K562 (cell line): Measurements from ENCODE around the gene SUPT5H. TPM values are rescaled to one million over a fixed set of nuclear protein-coding genes. Genes with fewer than 3 reads are reported as not detected.

ENCODE experiments used
- COPS2 ChIP-seq: fragments of 450-650 bp; conservative IDR thresholded peaks from 2 replicates; pipeline ENCODE4 v1.6.1; 2016; ENCODE audit warnings: mild to moderate bottlenecking, moderate library complexity
- DACH1 ChIP-seq: fragments of 450-650 bp; IDR thresholded peaks from 2 replicates; pipeline ENCODE4 v1.6.1; 2018; ENCODE audit not compliant: partially characterized antibody
- ELK3 ChIP-seq: fragments of 450-650 bp; formaldehyde crosslinking; IDR thresholded peaks from 2 replicates; pipeline ENCODE4 v1.4.0; 2020; ENCODE audit warnings: mild to moderate bottlenecking
- EWSR1 ChIP-seq: fragments of 450-650 bp; IDR thresholded peaks from 2 replicates; pipeline ENCODE4 v1.6.1; 2018; ENCODE audit warnings: borderline replicate concordance, mild to moderate bottlenecking, low read depth, moderate library complexity; ENCODE audit not compliant: partially characterized antibody
- HDAC3 ChIP-seq: fragments of 450-650 bp; IDR thresholded peaks from 2 replicates; pipeline ENCODE4 v1.6.1; 2018; ENCODE audit warnings: borderline replicate concordance, mild to moderate bottlenecking, moderate library complexity; ENCODE audit not compliant: partially characterized antibody
- HOMEZ ChIP-seq: fragments of 250-450 bp; sonication (Bioruptor Pico); IDR thresholded peaks from 2 replicates; pipeline ENCODE4 v1.4.0; 2020; ENCODE audit warnings: mild to moderate bottlenecking, moderate library complexity
- MYNN ChIP-seq, 2 experiments: sonication (generic); formaldehyde crosslinking in 1 of 2; IDR thresholded peaks; 2 replicates each; pipeline versions ENCODE4 v1.5.0 to v1.6.1; 2016 to 2020; ENCODE audit warnings: antibody characterized with exemption in 1 of 2, missing genetic modification reagents in 1 of 2
- POU5F1 ChIP-seq: fragments of 150-350 bp; IDR thresholded peaks from 2 replicates; pipeline ENCODE4 v1.6.1; 2014; ENCODE audit warnings: borderline replicate concordance, low read length, low read depth, mild to moderate bottlenecking; ENCODE audit not compliant: partially characterized antibody
- RAD21 ChIP-seq, 2 experiments: fragments of 250-450 bp in 1 of 2; fragments of 450-650 bp in 1 of 2; sonication (Bioruptor Pico) in 1 of 2; formaldehyde crosslinking in 1 of 2; IDR thresholded peaks in 1 of 2; conservative IDR thresholded peaks in 1 of 2; 2 replicates each; pipeline versions ENCODE4 v1.4.0 to v1.8.0; 2020 to 2022; ENCODE audit warnings: mild to moderate bottlenecking in 2 of 2, moderate library complexity in 1 of 2
- SP1 ChIP-seq: sonication (generic); formaldehyde crosslinking; IDR thresholded peaks from 2 replicates; pipeline ENCODE4 v1.8.1; 2022; ENCODE audit warnings: mild to moderate bottlenecking, missing genetic modification reagents
- SUPT5H ChIP-seq: fragments of 450-650 bp; IDR thresholded peaks from 2 replicates; pipeline ENCODE4 v1.6.1; 2016
- TCFL5 ChIP-seq: fragments of 250-450 bp; sonication (Bioruptor Pico); conservative IDR thresholded peaks from 2 replicates; pipeline ENCODE4 v1.6.1; 2021; ENCODE audit warnings: mild to moderate bottlenecking, moderate library complexity, matching md5 sums
- WHSC1 ChIP-seq: IDR thresholded peaks from one replicate; pipeline ENCODE4 v1.6.1; 2012; ENCODE audit warnings: low read length, control low read depth, inconsistent platforms
- ZBTB1 ChIP-seq: sonication (generic); formaldehyde crosslinking; IDR thresholded peaks from 2 replicates; pipeline ENCODE4 v1.8.1; 2023; ENCODE audit warnings: missing genetic modification reagents, low read depth, mild to moderate bottlenecking, borderline replicate concordance
- ZMIZ1 ChIP-seq, 2 experiments: fragments of 150-350 bp in 1 of 2; IDR thresholded peaks; 2 replicates each; pipeline ENCODE4 v1.6.1; 2012 to 2016; ENCODE audit warnings: low read depth in 2 of 2, low read length in 2 of 2, mild to moderate bottlenecking in 1 of 2, moderate library complexity in 1 of 2
- ZNF23 ChIP-seq: fragments of 250-450 bp; sonication (Bioruptor Pico); IDR thresholded peaks from 2 replicates; pipeline ENCODE4 v1.4.0; 2020; ENCODE audit warnings: mild to moderate bottlenecking
- ZNF24 ChIP-seq: fragments of 450-650 bp; IDR thresholded peaks from 2 replicates; pipeline ENCODE4 v1.6.1; 2016
- ZNF253 ChIP-seq: fragments of 250-450 bp; sonication (Bioruptor Pico); conservative IDR thresholded peaks from 2 replicates; pipeline ENCODE4 v1.6.1; 2021; ENCODE audit warnings: mild to moderate bottlenecking
- ZNF77 ChIP-seq: fragments of 250-450 bp; sonication (Bioruptor Pico); IDR thresholded peaks from 2 replicates; pipeline ENCODE4 v1.5.0; 2020
- ZSCAN29 ChIP-seq: fragments of 450-650 bp; IDR thresholded peaks from 2 replicates; pipeline ENCODE4 v1.6.1; 2017
- polyA plus RNA-seq, 8 experiments: library from polyadenylated mRNA; depleted of rRNA in 4 of 8; stranded (reverse) in 5 of 8; unstranded in 3 of 8; fragments of >200 nt; fragmentation: Nextera tagmentation in 2 of 8; fragmentation: Illumina TruSeq in 1 of 8; extraction: Ambion mirVana in 2 of 8; extraction: Trizol in 1 of 8; gene quantifications; 2 replicates each; pipeline versions ENCODE4 v1.2.1 to v1.2.3, GENCODE V29; 2011 to 2014; ENCODE audit warnings: inconsistent platforms in 1 of 8, missing spikeins in 1 of 8
- total RNA-seq, 7 experiments: library from RNA; depleted of rRNA in 6 of 7; stranded (reverse); fragments of >200 nt in 6 of 7; fragmentation: Illumina TruSeq in 2 of 7; extraction: Trizol in 2 of 7; gene quantifications; 2 replicates each; pipeline versions ENCODE4 v1.2.1 to v1.2.3, GENCODE V29; 2011 to 2021; ENCODE audit warnings: low replicate concordance in 1 of 7

Gene SUPT5H
- total and polyA plus RNA-seq, 9 of the 15 experiments (the other 6 are each of a cell fraction or from before 2014, with no cell fraction given): 13.3 to 85.9 (median 35.9) TPM

- TF ChIP-seq POU5F1 (peak; percentile 96), TCFL5 (no peak), SUPT5H (peak; percentile 87), SP1 (CRISPR knock-in tag) (peak; percentile 100), DACH1 (no peak), ZBTB1 (CRISPR knock-in tag) (no peak), EWSR1 (no peak), HDAC3 (no peak), ZNF253 (CRISPR knock-in tag) (no peak), RAD21 (CRISPR knock-in tag; conservative IDR thresholded peaks at IDR 0.05 in 1 of 2, IDR thresholded peaks at IDR 0.05 in 1 of 2) (no peak; a peak in 1 of 4 replicates), ZNF24 (peak; percentile 95), COPS2 (no peak), WHSC1 (no peak), ZSCAN29 (no peak), ZMIZ1 (IDR thresholded peaks at IDR 0.05; ENCODE audit: low read depth in 2 of 2, low read length in 2 of 2) (peak in 1 of 2 experiments; percentile 64; a peak in 2 of 4 replicates), ZNF23 (CRISPR knock-in tag) (no peak), MYNN (IDR thresholded peaks at IDR 0.05) (no peak), MYNN (CRISPR knock-in tag; IDR thresholded peaks at IDR 0.05) (no peak), ELK3 (no peak), ZNF77 (CRISPR knock-in tag) (no peak), HOMEZ (CRISPR knock-in tag) (no peak)
These were observed 35.2 kb downstream of the SUPT5H start, which contains the start of gene TIMM50 (continued) for GRCh38 chr19:39480337-39481228.
